ENCODE data around the gene JUP. TPM values are rescaled to one million over a fixed set of nuclear protein-coding genes. Genes with fewer than 3 reads are reported as not detected.

Gene JUP
- total and polyA plus RNA-seq, 4 donors = 39.1 to 56.0 (median 44.2) TPM

DNA sequence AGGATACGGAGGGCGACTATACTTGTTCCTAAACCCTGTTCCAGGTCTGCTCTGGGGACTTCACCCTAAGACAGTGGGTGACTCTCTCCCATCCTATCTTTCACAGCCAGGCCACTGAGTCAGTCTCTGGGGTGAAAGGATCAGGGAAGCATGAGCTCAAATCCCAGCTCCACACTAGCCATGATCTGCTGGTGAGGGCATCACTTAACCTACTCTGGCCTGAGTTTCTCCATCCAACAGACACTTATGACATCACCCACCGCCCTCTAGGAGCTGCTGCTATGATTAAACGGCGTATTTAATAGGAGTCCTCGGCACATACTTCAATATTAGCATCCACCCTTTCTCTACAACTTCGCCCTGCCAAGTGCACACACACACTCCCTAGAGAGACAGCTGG lies 64.3 kb downstream of the JUP start:
- WGBS = 91% methylated on average over 7 of the region's 7 CpGs

DNA sequence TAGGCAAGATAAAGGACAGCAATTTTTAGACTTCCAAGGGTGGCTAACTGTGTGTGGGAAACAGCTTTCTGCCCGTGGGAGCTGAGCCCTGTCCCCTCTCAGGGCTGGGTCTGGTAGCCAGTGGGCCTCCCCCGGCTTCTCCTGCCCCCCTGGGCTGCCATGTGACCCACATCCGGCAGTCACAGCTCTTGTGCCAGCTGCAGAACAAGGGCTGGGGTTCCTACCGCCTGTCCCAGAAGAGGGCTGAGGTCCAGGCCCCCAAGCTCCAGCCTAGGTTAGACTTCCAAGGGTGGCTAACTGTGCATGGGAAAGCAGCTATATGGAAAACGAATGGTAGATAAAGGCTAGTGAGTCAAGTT lies 68.2 kb downstream of the JUP start:
- no peak overlapping the region for H3K9ac ChIP-seq (ENCODE audit: low read depth in 1 of 2, low read length in 2 of 2)
- TF ChIP-seq HNF4A (conservative IDR thresholded peaks at IDR 0.05) (no peak), RXRA (IDR thresholded peaks at IDR 0.05) (no peak), GABPA (IDR thresholded peaks at IDR 0.05 in 1 of 2, conservative IDR thresholded peaks at IDR 0.05 in 1 of 2) (no peak), SP1 (IDR thresholded peaks at IDR 0.05) (no peak), FOXA1 (IDR thresholded peaks at IDR 0.05) (no peak), HNF4G (IDR thresholded peaks at IDR 0.05) (no peak), FOXA2 (IDR thresholded peaks at IDR 0.05) (no peak), NR2F2 (IDR thresholded peaks at IDR 0.05) (no peak), RAD21 (IDR thresholded peaks at IDR 0.05) (no peak), TAF1 (conservative IDR thresholded peaks at IDR 0.05) (no peak)
- TF ChIP-seq, protein P1, sequence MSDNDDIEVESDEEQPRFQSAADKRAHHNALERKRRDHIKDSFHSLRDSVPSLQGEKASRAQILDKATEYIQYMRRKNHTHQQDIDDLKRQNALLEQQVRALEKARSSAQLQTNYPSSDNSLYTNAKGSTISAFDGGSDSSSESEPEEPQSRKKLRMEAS (IDR thresholded peaks at IDR 0.05) = no peak
- TF ChIP-seq, protein P2, sequence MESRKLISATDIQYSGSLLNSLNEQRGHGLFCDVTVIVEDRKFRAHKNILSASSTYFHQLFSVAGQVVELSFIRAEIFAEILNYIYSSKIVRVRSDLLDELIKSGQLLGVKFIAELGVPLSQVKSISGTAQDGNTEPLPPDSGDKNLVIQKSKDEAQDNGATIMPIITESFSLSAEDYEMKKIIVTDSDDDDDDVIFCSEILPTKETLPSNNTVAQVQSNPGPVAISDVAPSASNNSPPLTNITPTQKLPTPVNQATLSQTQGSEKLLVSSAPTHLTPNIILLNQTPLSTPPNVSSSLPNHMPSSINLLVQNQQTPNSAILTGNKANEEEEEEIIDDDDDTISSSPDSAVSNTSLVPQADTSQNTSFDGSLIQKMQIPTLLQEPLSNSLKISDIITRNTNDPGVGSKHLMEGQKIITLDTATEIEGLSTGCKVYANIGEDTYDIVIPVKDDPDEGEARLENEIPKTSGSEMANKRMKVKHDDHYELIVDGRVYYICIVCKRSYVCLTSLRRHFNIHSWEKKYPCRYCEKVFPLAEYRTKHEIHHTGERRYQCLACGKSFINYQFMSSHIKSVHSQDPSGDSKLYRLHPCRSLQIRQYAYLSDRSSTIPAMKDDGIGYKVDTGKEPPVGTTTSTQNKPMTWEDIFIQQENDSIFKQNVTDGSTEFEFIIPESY (IDR thresholded peaks at IDR 0.05) = no peak
- TF ChIP-seq, protein P3, sequence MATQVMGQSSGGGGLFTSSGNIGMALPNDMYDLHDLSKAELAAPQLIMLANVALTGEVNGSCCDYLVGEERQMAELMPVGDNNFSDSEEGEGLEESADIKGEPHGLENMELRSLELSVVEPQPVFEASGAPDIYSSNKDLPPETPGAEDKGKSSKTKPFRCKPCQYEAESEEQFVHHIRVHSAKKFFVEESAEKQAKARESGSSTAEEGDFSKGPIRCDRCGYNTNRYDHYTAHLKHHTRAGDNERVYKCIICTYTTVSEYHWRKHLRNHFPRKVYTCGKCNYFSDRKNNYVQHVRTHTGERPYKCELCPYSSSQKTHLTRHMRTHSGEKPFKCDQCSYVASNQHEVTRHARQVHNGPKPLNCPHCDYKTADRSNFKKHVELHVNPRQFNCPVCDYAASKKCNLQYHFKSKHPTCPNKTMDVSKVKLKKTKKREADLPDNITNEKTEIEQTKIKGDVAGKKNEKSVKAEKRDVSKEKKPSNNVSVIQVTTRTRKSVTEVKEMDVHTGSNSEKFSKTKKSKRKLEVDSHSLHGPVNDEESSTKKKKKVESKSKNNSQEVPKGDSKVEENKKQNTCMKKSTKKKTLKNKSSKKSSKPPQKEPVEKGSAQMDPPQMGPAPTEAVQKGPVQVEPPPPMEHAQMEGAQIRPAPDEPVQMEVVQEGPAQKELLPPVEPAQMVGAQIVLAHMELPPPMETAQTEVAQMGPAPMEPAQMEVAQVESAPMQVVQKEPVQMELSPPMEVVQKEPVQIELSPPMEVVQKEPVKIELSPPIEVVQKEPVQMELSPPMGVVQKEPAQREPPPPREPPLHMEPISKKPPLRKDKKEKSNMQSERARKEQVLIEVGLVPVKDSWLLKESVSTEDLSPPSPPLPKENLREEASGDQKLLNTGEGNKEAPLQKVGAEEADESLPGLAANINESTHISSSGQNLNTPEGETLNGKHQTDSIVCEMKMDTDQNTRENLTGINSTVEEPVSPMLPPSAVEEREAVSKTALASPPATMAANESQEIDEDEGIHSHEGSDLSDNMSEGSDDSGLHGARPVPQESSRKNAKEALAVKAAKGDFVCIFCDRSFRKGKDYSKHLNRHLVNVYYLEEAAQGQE (IDR thresholded peaks at IDR 0.05) = no peak
- no peak overlapping the region for H3K4me3 ChIP-seq (ENCODE audit: low read depth in 1 of 3, low read length in 3 of 3)
- no peaks in the 10 kb centered on the region for H3K9me3 ChIP-seq (ENCODE audit: control insufficient read depth in 4 of 4, low read length in 3 of 4)
- 66% methylated on average over 5 of the region's 5 CpGs for WGBS
- H3K27me3 ChIP-seq (ENCODE audit: control insufficient read depth in 4 of 4, insufficient read depth in 4 of 4, low read length in 3 of 4) = no peaks in the 10 kb centered on the region
- H3K36me3 ChIP-seq (ENCODE audit: control insufficient read depth in 4 of 4, insufficient read depth in 3 of 4, low read depth in 1 of 4, low read length in 3 of 4) = no peaks in the 10 kb centered on the region
- DNase-seq (ENCODE audit: low spot score) = no peak
- H3K4me1 ChIP-seq (ENCODE audit: control insufficient read depth in 4 of 4, insufficient read depth in 4 of 4, low read length in 3 of 4) = peaks cover 0 to 4% (median 0%) of the 10 kb centered on the region in 4 donors
- H3K27ac ChIP-seq (ENCODE audit: low read depth in 1 of 2, low read length in 2 of 2) = no peak overlapping the region

More for the DNA sequence above, 64.3 kb downstream of the JUP start:
- Histone ChIP-seq H3K27ac (ENCODE audit: low read depth in 1 of 2, low read length in 2 of 2) (no peak overlapping the region), H3K9ac (ENCODE audit: low read depth in 1 of 2, low read length in 2 of 2) (no peak overlapping the region), H3K27me3 (ENCODE audit: control insufficient read depth in 4 of 4, insufficient read depth in 4 of 4, low read length in 3 of 4) (no peaks in the 10 kb centered on the region), H3K4me3 (ENCODE audit: low read depth in 1 of 3, low read length in 3 of 3) (no peak overlapping the region), H3K4me1 (ENCODE audit: control insufficient read depth in 4 of 4, insufficient read depth in 4 of 4, low read length in 3 of 4) (peaks cover 0 to 4% (median 0%) of the 10 kb centered on the region in 4 donors), H3K9me3 (ENCODE audit: control insufficient read depth in 4 of 4, low read length in 3 of 4) (no peaks in the 10 kb centered on the region), H3K36me3 (ENCODE audit: control insufficient read depth in 4 of 4, insufficient read depth in 3 of 4, low read depth in 1 of 4, low read length in 3 of 4) (no peaks in the 10 kb centered on the region)
- no peak for DNase-seq (ENCODE audit: low spot score)
- TF ChIP-seq YY1 (IDR thresholded peaks at IDR 0.05) = no peak
- no peak for TF ChIP-seq HNF4A (conservative IDR thresholded peaks at IDR 0.05)
- TF ChIP-seq RAD21 (IDR thresholded peaks at IDR 0.05) = no peak
- TF ChIP-seq RXRA (IDR thresholded peaks at IDR 0.05) = no peak
- no peak for TF ChIP-seq GABPA (IDR thresholded peaks at IDR 0.05 in 1 of 2, conservative IDR thresholded peaks at IDR 0.05 in 1 of 2)
- TF ChIP-seq, protein P4, sequence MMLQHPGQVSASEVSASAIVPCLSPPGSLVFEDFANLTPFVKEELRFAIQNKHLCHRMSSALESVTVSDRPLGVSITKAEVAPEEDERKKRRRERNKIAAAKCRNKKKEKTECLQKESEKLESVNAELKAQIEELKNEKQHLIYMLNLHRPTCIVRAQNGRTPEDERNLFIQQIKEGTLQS (IDR thresholded peaks at IDR 0.05) = no peak
- no peak for TF ChIP-seq SP1 (IDR thresholded peaks at IDR 0.05)
